Panc1 (cell line): ENCODE data around the gene TMEM127. TPM values are rescaled to one million over a fixed set of nuclear protein-coding genes. Genes with fewer than 3 reads are reported as not detected.

Experiments
- ATAC-seq: fragments of 200-7000 bp; cut with Tn5 transposase; 2 replicates; pipeline ENCODE4 v1.9.1; 2020; ENCODE audit warnings: mild to moderate bottlenecking, moderate library complexity
- BruUV-seq: library from RNA; stranded (reverse); fragments of 400-500 nt; replicated peaks from 2 replicates; lab custom pipeline; 2021; lab: Mats Ljungman, UMichigan
- CTCF ChIA-PET: fragments of 300-600 bp; sonication (Branson Sonifier 250); formaldehyde crosslinking; loops from one replicate; lab custom pipeline; 2022; ENCODE audit warnings: antibody characterized with exemption; lab: Charles Lee
- POLR2A ChIA-PET: fragments of 300-600 bp; sonication (Branson Sonifier 250); formaldehyde crosslinking; loops from one replicate; lab custom pipeline; 2022; ENCODE audit warnings: antibody characterized with exemption; lab: Charles Lee
- DNase-seq: peaks from one replicate; pipeline ENCODE4 v3.0.0-alpha.2; 2010; ENCODE audit warnings: low read depth, low spot score
- H3K27ac ChIP-seq: 2 replicates; pipeline ENCODE4 v1.5.1; 2011; ENCODE audit warnings: mild to moderate bottlenecking, low read length, inconsistent platforms
- H3K27me3 ChIP-seq: fragments of 200-500 bp; sonication (Bioruptor generic); 2 replicates; pipeline ENCODE4 v1.6.0; 2014; ENCODE audit warnings: low read length, inconsistent platforms; ENCODE audit not compliant: control insufficient read depth, insufficient read depth
- H3K36me3 ChIP-seq: fragments of 200-500 bp; sonication (Bioruptor generic); 2 replicates; pipeline ENCODE4 v1.5.1; 2014; ENCODE audit warnings: inconsistent platforms, mild to moderate bottlenecking, low read length, moderate library complexity; ENCODE audit not compliant: control insufficient read depth, insufficient read depth
- H3K4me1 ChIP-seq: 2 replicates; pipeline ENCODE4 v1.5.1; 2011; ENCODE audit warnings: inconsistent platforms, mild to moderate bottlenecking, low read length, moderate library complexity; ENCODE audit not compliant: control insufficient read depth, insufficient read depth
- H3K4me3 ChIP-seq, 2 experiments: 2 replicates each; pipeline ENCODE4 v1.5.1; 2011 to 2012; ENCODE audit warnings: low read depth in 2 of 2, low read length in 2 of 2, mild to moderate bottlenecking in 2 of 2, inconsistent platforms in 1 of 2, moderate library complexity in 1 of 2
- H3K9me3 ChIP-seq: fragments of 200-500 bp; sonication (Bioruptor generic); 2 replicates; pipeline ENCODE4 v1.5.1; 2014; ENCODE audit warnings: low read depth, mild to moderate bottlenecking, inconsistent platforms, low read length, moderate library complexity; ENCODE audit not compliant: control insufficient read depth, insufficient read depth
- POLR2AphosphoS5 ChIP-seq: IDR thresholded peaks from 2 replicates; pipeline ENCODE4 v1.6.1; 2012; ENCODE audit warnings: mild to moderate bottlenecking, low read depth, low read length, moderate library complexity
- SIN3A ChIP-seq: IDR thresholded peaks from 2 replicates; pipeline ENCODE4 v1.6.1; 2012; ENCODE audit warnings: low read depth, mild to moderate bottlenecking, low read length, moderate library complexity, borderline replicate concordance; ENCODE audit not compliant: insufficient read depth
- TCF7L2 ChIP-seq: IDR thresholded peaks from 2 replicates; pipeline ENCODE4 v1.6.1; 2011; ENCODE audit warnings: mild to moderate bottlenecking, low read depth, low read length, inconsistent platforms
- in situ Hi-C: cut with HindIII; loops from 2 replicates; pipeline ENCODE4 v1.10.0; 2016; ENCODE audit warnings: low sequenced_read_pairs, low pct_unique_long_range_greater_than_20kb
- intact Hi-C: fragments of 100-400 bp; cut with micrococcal nuclease; formaldehyde crosslinking; loops from one replicate; pipeline ENCODE4 v1.10.0; 2022; ENCODE audit not compliant: unreplicated experiment
- total RNA-seq: library from RNA; stranded (reverse); gene quantifications from one replicate; pipeline ENCODE4 v1.2.1, GENCODE V29; 2021; ENCODE audit not compliant: unreplicated experiment
- TF ChIP-seq, protein P1 (sequence below): fragments of 450-650 bp; IDR thresholded peaks from 2 replicates; pipeline ENCODE4 v1.5.1; 2017; ENCODE audit warnings: mild to moderate bottlenecking
- TF ChIP-seq, protein P2 (sequence below), 2 experiments: IDR thresholded peaks; 2 replicates each; pipeline ENCODE4 v1.6.1; 2011 to 2012; ENCODE audit warnings: low read depth in 2 of 2, control low read depth in 1 of 2, low read length in 1 of 2, mild to moderate bottlenecking in 1 of 2, moderate library complexity in 1 of 2; ENCODE audit not compliant: insufficient read depth in 1 of 2

Gene TMEM127
- total RNA-seq, 1 experiment from 2014 or later, result 63.1 TPM

DNA sequence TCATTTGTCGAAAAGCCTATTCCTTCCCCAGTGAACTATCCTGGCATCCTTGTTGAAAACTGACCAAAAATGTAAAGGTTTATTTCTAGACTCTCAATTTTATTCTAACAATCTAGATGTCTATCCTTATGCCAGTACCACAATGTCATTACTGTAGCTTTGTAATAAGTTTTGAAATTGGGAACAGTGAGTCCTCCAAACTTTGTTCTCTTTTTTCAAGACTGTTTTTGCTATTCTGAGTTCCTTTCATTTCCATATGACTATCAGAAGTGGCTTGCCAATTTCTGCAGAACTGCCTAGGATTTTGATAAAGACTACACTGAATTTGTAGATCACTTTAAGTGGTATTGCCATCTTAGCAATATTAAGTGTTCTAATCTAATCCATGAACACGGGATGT is 66.9 kb downstream of the TMEM127 start:
- Histone ChIP-seq H3K27ac (no peak overlapping the region), H3K36me3 (peaks cover 9% of the 10 kb centered on the region; the same call in 1 of the 2 replicates), H3K9me3 (no peaks in the 10 kb centered on the region), H3K4me3 (no peak overlapping the region), H3K4me1 (peaks cover 16% of the 10 kb centered on the region), H3K27me3 (no peaks in the 10 kb centered on the region)
- CTCF ChIA-PET, result no interaction called here
- ATAC-seq (no peak), DNase-seq (no peak)
- POLR2A ChIA-PET, result no interaction called here
- TF ChIP-seq SIN3A, result no peak
- no peak for TF ChIP-seq POLR2AphosphoS5
- TF ChIP-seq, protein P1, sequence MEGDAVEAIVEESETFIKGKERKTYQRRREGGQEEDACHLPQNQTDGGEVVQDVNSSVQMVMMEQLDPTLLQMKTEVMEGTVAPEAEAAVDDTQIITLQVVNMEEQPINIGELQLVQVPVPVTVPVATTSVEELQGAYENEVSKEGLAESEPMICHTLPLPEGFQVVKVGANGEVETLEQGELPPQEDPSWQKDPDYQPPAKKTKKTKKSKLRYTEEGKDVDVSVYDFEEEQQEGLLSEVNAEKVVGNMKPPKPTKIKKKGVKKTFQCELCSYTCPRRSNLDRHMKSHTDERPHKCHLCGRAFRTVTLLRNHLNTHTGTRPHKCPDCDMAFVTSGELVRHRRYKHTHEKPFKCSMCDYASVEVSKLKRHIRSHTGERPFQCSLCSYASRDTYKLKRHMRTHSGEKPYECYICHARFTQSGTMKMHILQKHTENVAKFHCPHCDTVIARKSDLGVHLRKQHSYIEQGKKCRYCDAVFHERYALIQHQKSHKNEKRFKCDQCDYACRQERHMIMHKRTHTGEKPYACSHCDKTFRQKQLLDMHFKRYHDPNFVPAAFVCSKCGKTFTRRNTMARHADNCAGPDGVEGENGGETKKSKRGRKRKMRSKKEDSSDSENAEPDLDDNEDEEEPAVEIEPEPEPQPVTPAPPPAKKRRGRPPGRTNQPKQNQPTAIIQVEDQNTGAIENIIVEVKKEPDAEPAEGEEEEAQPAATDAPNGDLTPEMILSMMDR, result no peak
- TF ChIP-seq TCF7L2, result no peak
- TF ChIP-seq, protein P2, sequence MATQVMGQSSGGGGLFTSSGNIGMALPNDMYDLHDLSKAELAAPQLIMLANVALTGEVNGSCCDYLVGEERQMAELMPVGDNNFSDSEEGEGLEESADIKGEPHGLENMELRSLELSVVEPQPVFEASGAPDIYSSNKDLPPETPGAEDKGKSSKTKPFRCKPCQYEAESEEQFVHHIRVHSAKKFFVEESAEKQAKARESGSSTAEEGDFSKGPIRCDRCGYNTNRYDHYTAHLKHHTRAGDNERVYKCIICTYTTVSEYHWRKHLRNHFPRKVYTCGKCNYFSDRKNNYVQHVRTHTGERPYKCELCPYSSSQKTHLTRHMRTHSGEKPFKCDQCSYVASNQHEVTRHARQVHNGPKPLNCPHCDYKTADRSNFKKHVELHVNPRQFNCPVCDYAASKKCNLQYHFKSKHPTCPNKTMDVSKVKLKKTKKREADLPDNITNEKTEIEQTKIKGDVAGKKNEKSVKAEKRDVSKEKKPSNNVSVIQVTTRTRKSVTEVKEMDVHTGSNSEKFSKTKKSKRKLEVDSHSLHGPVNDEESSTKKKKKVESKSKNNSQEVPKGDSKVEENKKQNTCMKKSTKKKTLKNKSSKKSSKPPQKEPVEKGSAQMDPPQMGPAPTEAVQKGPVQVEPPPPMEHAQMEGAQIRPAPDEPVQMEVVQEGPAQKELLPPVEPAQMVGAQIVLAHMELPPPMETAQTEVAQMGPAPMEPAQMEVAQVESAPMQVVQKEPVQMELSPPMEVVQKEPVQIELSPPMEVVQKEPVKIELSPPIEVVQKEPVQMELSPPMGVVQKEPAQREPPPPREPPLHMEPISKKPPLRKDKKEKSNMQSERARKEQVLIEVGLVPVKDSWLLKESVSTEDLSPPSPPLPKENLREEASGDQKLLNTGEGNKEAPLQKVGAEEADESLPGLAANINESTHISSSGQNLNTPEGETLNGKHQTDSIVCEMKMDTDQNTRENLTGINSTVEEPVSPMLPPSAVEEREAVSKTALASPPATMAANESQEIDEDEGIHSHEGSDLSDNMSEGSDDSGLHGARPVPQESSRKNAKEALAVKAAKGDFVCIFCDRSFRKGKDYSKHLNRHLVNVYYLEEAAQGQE (IDR thresholded peaks at IDR 0.05; ENCODE audit: insufficient read depth in 1 of 2, low read depth in 2 of 2, low read length in 1 of 2), result no peak
- in situ Hi-C loops, result no loop called here
- intact Hi-C loops, result no loop called here
- BruUV-seq, result no TSS peak

Other genes with a start within 250 kb of the TMEM127 start
- gene GPAT2, start 231.1 kb downstream of the TMEM127 start, total RNA-seq, result not detected
- gene ADRA2B, start 149.4 kb downstream of the TMEM127 start, total RNA-seq, result 0.28 TPM
- gene ASTL, start 127.5 kb downstream of the TMEM127 start, total RNA-seq, result 0.18 TPM
- 4.9 TPM for gene DUSP2, start 120.6 kb downstream of the TMEM127 start, total RNA-seq
- 133 TPM for gene STARD7, start 57.2 kb downstream of the TMEM127 start, total RNA-seq
- gene CIAO1, start 228 bp upstream of the TMEM127 start, total RNA-seq, result 85.5 TPM
- 231 TPM for gene SNRNP200, start 39.5 kb upstream of the TMEM127 start, total RNA-seq
- gene ITPRIPL1, start 59.3 kb upstream of the TMEM127 start, total RNA-seq, result 12.2 TPM
- gene NCAPH, start 69.8 kb upstream of the TMEM127 start, total RNA-seq, result 55.6 TPM
- gene NEURL3, start 239.4 kb upstream of the TMEM127 start, total RNA-seq, result 1.2 TPM